Gastroesophageal sphincter (tissue), 4 donors: ENCODE data around the gene CUX1. TPM values are rescaled to one million over a fixed set of nuclear protein-coding genes. Genes with fewer than 3 reads are reported as not detected.

Experiments
- ATAC-seq: fragments of 150-250 bp; one replicate; pipeline ENCODE4 v1.9.1; 2016; ENCODE audit warnings: mild to moderate bottlenecking, moderate library complexity
- H3K27ac ChIP-seq, 4 donors: fragments of 200-600 bp; sonication (generic) in 3 of 4; 1 replicate in 3 of 4; 2 replicates in 1 of 4; pipeline ENCODE4 v1.5.1; 2016 to 2019
- H3K27me3 ChIP-seq: fragments of 200-600 bp; sonication (generic); one replicate; pipeline ENCODE4 v1.5.1; 2019
- H3K36me3 ChIP-seq, 2 donors: fragments of 200-600 bp; sonication (generic); one replicate each; pipeline ENCODE4 v1.5.1; 2019; ENCODE audit warnings: control low read depth in 1 of 2
- H3K4me1 ChIP-seq, 3 donors: fragments of 200-600 bp; sonication (generic); 1 replicate in 2 of 3; 2 replicates in 1 of 3; pipeline ENCODE4 v1.5.1; 2016 to 2019; ENCODE audit warnings: control low read depth in 2 of 3
- H3K4me3 ChIP-seq, 2 donors: fragments of 200-600 bp; sonication (generic); one replicate each; pipeline ENCODE4 v1.5.1; 2019; ENCODE audit warnings: mild to moderate bottlenecking in 1 of 2, moderate library complexity in 1 of 2
- H3K9me3 ChIP-seq, 3 donors: fragments of 200-600 bp; sonication (generic); one replicate each; pipeline ENCODE4 v1.5.1; 2017 to 2019; ENCODE audit warnings: control low read depth in 2 of 3
- EP300 ChIP-seq: sonication (generic); formaldehyde crosslinking; IDR thresholded peaks from one replicate; pipeline ENCODE4 v1.6.1; 2017; ENCODE audit warnings: antibody characterized with exemption, mild to moderate bottlenecking
- POLR2A ChIP-seq, 2 donors: fragments of 450-650 bp; IDR thresholded peaks; one replicate each; pipeline ENCODE4 v1.6.1; 2017; ENCODE audit warnings: antibody characterized with exemption in 2 of 2, mild to moderate bottlenecking in 2 of 2, moderate library complexity in 1 of 2
- POLR2AphosphoS5 ChIP-seq: sonication (generic); formaldehyde crosslinking; IDR thresholded peaks from one replicate; pipeline ENCODE4 v1.6.1; 2017; ENCODE audit warnings: antibody characterized with exemption
- WGBS, 2 donors: methylation state at CpG; one replicate each; pipeline ENCODE4 v1.1.5; 2018; ENCODE audit warnings: low coverage in 1 of 2; 5-methylcytosine and 5-hydroxymethylcytosine counted together
- total RNA-seq, 4 donors: library from RNA; depleted of rRNA; stranded (reverse); fragments of >200 nt; gene quantifications; one replicate each; pipeline ENCODE4 v1.1.0, GENCODE V29; 2016
- TF ChIP-seq, protein P1 (sequence below), 4 experiments: fragments of 200-600 bp in 2 of 4; fragments of 450-650 bp in 2 of 4; sonication (generic) in 1 of 4; IDR thresholded peaks; one replicate each; pipeline ENCODE4 v1.5.1; 2017 to 2019; ENCODE audit warnings: antibody characterized with exemption in 4 of 4, mild to moderate bottlenecking in 2 of 4, moderate library complexity in 2 of 4

Gene CUX1
- total RNA-seq, 4 donors from 2014 or later: 84.4 to 134 (median 110) TPM

DNA sequence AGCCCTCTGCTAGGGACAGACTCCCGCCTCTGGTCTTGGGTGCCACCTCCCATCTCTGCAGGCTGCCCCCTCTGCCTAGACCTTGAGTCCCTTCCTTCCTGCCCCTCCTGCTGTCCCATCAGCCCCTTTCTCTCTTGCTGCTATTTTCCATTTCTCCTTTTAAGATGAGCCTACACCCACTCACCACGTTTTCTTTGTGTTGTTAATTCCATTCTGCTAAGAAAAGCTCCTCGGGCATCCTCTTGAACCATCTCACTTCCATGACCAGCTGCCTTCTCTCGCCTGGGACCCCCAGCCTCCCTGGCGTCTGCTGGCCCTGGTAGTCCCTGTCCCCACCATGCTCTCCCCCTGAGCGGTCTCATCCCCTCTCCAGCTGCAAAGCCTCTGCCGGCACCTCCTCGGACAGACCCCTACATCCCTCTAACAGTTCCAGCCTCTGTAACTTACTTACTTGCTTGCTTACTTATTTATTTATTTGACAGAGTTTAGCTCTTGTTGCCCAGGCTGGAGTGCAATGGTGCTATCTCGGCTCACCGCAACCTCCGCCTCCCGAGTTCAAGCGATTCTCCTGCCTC, 373.4 kb downstream of the CUX1 start:
- H3K36me3 ChIP-seq: peaks cover 0 to 88% of the 10 kb centered on the region in 2 donors

DNA sequence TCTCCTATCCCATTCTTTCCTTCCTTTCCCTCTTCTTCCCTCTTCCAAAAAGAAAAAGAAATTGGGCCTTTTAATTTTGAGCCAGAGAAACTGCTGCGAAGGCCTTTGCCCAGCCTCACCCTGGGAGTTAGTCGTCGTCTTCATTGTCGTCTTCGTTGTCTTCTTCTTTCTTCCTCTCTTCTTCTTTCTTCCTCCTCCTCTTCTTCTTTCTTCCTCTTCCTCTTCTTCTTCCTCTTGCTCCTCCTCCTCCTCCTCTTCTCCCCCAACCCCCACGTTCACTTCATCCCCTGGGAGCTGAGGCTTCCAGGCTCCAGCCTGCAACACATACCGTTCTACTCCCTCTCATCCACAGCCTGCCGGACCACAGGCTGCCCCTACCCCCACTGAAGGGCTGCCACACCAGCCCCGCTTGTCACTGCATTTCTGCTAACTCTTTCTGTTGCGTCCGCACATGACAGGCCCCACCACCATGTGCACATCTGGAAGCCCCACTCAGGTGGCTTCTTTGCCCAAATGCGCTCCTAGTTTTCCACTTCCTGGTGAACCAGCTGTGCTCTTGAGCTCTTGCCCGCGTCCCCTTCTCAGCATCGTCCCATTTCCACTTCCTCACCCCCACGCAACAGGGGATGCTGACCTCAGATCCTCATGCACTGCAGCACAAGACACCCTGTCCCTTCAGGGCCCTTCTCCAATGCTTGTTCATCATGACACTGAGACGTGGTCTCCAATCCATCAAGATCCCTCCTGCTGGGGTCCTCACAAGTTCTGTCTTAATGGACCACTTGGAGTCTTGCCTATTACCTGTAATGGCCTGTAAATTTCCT, 374.3 kb downstream of the CUX1 start:
- Histone ChIP-seq H3K27me3 (no peaks in the 10 kb centered on the region), H3K4me1 (no peaks in the 10 kb centered on the region), H3K9me3 (no peaks in the 10 kb centered on the region), H3K27ac (no peak overlapping the region), H3K36me3 (peaks cover 0 to 88% of the 10 kb centered on the region in 2 donors), H3K4me3 (no peak overlapping the region)
- TF ChIP-seq, protein P1, sequence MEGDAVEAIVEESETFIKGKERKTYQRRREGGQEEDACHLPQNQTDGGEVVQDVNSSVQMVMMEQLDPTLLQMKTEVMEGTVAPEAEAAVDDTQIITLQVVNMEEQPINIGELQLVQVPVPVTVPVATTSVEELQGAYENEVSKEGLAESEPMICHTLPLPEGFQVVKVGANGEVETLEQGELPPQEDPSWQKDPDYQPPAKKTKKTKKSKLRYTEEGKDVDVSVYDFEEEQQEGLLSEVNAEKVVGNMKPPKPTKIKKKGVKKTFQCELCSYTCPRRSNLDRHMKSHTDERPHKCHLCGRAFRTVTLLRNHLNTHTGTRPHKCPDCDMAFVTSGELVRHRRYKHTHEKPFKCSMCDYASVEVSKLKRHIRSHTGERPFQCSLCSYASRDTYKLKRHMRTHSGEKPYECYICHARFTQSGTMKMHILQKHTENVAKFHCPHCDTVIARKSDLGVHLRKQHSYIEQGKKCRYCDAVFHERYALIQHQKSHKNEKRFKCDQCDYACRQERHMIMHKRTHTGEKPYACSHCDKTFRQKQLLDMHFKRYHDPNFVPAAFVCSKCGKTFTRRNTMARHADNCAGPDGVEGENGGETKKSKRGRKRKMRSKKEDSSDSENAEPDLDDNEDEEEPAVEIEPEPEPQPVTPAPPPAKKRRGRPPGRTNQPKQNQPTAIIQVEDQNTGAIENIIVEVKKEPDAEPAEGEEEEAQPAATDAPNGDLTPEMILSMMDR (IDR thresholded peaks at IDR 0.05): no peak
- TF ChIP-seq POLR2A (IDR thresholded peaks at IDR 0.05) (no peak), POLR2AphosphoS5 (no peak), EP300 (no peak)
- ATAC-seq: no peak
- 75 to 80% methylated on average over 6 to 14 of the region's 17 CpGs for WGBS, 2 donors

More for the DNA sequence above, 373.4 kb downstream of the CUX1 start:
- Histone ChIP-seq H3K4me3 (no peak overlapping the region), H3K9me3 (no peaks in the 10 kb centered on the region), H3K27ac (no peak overlapping the region), H3K4me1 (no peaks in the 10 kb centered on the region), H3K27me3 (no peaks in the 10 kb centered on the region)
- no peak for ATAC-seq
- TF ChIP-seq EP300 (no peak), POLR2AphosphoS5 (no peak), POLR2A (IDR thresholded peaks at IDR 0.05) (no peak)
- TF ChIP-seq, protein P1 (IDR thresholded peaks at IDR 0.05): no peak
- WGBS, 2 donors: 82 to 88% methylated on average over 6 to 13 of the region's 13 CpGs

DNA sequence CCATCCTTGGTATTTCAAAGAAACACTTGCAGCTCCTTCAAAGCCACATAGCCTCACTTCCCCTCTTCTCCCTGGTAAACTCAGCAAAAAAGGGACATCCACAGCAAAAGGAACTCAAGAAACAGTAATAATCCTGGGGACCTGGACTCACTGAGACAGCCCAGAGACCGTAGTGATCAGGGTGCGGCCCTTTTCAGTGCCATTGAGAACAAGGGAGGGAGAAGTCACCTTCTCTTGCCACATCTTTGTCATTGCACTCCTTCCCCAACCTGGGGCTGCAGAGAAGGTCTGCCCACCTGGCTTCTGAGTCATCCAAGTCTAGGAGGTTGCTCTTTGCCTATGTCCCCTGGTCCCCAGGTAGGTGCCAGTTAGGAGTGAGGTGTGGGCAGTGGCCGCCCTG, 375.4 kb downstream of the CUX1 start:
- Histone ChIP-seq H3K27ac (no peak overlapping the region), H3K4me3 (no peak overlapping the region), H3K9me3 (no peaks in the 10 kb centered on the region), H3K36me3 (peaks cover 0 to 91% of the 10 kb centered on the region in 2 donors), H3K4me1 (no peaks in the 10 kb centered on the region), H3K27me3 (no peaks in the 10 kb centered on the region)
- 80 to 91% methylated on average over 1 to 3 of the region's 3 CpGs for WGBS, 2 donors
- no peak for ATAC-seq
- TF ChIP-seq, protein P1 (IDR thresholded peaks at IDR 0.05): no peak
- TF ChIP-seq POLR2AphosphoS5 (no peak), POLR2A (IDR thresholded peaks at IDR 0.05) (no peak), EP300 (no peak)

DNA sequence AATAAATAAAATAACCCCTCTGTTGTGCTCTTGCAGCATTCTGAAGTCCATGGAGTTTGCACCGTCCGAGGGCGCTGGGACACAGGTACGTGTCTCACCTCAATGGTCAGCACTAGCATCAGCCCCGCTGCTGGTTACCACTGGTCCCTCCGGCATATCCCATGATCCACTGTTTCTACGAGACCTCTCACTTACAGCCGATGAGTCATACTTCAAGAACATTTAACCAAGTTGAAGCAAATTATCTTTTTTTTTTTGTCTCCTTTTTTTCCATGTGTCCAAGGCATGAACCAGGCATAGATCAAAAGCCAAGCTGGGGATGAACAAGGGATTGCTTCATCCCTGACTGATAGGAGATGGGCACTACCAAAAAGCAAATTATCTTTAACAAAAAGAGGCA, 376.4 kb downstream of the CUX1 start:
- no peak overlapping the region for H3K27ac ChIP-seq
- no peaks in the 10 kb centered on the region for H3K27me3 ChIP-seq
- ATAC-seq: no peak
- H3K4me3 ChIP-seq: no peak overlapping the region
- WGBS, 2 donors: 73 to 84% methylated on average over 4 to 8 of the region's 8 CpGs
- no peaks in the 10 kb centered on the region for H3K9me3 ChIP-seq
- no peaks in the 10 kb centered on the region for H3K4me1 ChIP-seq
- H3K36me3 ChIP-seq: peaks cover 0 to 100% of the 10 kb centered on the region in 2 donors
- no peak for TF ChIP-seq POLR2AphosphoS5
- no peak for TF ChIP-seq POLR2A (IDR thresholded peaks at IDR 0.05)
- TF ChIP-seq, protein P1 (IDR thresholded peaks at IDR 0.05): no peak
- no peak for TF ChIP-seq EP300
